Nephron progenitor cell (in vitro differentiated cells): Measurements from ENCODE around the gene GAA.

Experiments used
- DNase-seq: peaks from one replicate; pipeline ENCODE4 v3.0.0; 2021
- H3K27ac Mint-ChIP-seq: 2 replicates; pipeline ENCODE4 v1.8.0; 2021; ENCODE audit warnings: mild to moderate bottlenecking, moderate library complexity, mixed read lengths
- H3K27me3 Mint-ChIP-seq: 2 replicates; pipeline ENCODE4 v1.8.0; 2021; ENCODE audit warnings: mild to moderate bottlenecking, low read depth, mixed read lengths; ENCODE audit not compliant: poor library complexity
- H3K36me3 Mint-ChIP-seq: 2 replicates; pipeline ENCODE4 v1.8.0; 2021; ENCODE audit warnings: low read depth, mixed read lengths
- H3K4me1 Mint-ChIP-seq: 2 replicates; pipeline ENCODE4 v1.8.0; 2021; ENCODE audit warnings: mixed read lengths
- H3K4me3 Mint-ChIP-seq: 2 replicates; pipeline ENCODE4 v1.8.0; 2021; ENCODE audit warnings: mild to moderate bottlenecking, moderate library complexity, mixed read lengths
- H3K9me3 Mint-ChIP-seq: 2 replicates; pipeline ENCODE4 v1.8.0; 2021; ENCODE audit warnings: mild to moderate bottlenecking, moderate library complexity, mixed read lengths
- CTCF ChIP-seq: fragments of 200-600 bp; sonication (generic); IDR thresholded peaks from 2 replicates; pipeline ENCODE4 v1.5.0; 2021; ENCODE audit warnings: antibody characterized with exemption

GAA gene

GRCh38 chr17:80099291-80100034, 1.9 kb upstream of the GAA start:
- Mint-ChIP-seq H3K4me1 (peaks cover 79% of the 10 kb centered on the region), H3K36me3 (no peaks in the 10 kb centered on the region), H3K9me3 (no peaks in the 10 kb centered on the region), H3K27me3 (peaks cover 15% of the 10 kb centered on the region), H3K27ac (peak overlapping the region; percentile 36), H3K4me3 (peak overlapping the region; percentile 50)
- TF ChIP-seq CTCF = no peak
- no peak for DNase-seq

- no peak for TF ChIP-seq CTCF
- Mint-ChIP-seq H3K9me3 (no peaks in the 10 kb centered on the region), H3K27me3 (peaks cover 15% of the 10 kb centered on the region), H3K4me1 (peaks cover 79% of the 10 kb centered on the region), H3K27ac (no peak overlapping the region), H3K4me3 (peak overlapping the region; percentile 87), H3K36me3 (no peaks in the 10 kb centered on the region)
- DNase-seq = no peak
Measured at GRCh38 chr17:80100035-80100323, 1.4 kb upstream of the GAA start.

GRCh38 chr17:80101946-80102663, 724 bp downstream of the GAA start:
- peak overlapping the region; percentile 28 for H3K27ac Mint-ChIP-seq
- DNase-seq = peak; percentile 35
- H3K9me3 Mint-ChIP-seq = no peaks in the 10 kb centered on the region
- peaks cover 15% of the 10 kb centered on the region for H3K27me3 Mint-ChIP-seq
- TF ChIP-seq CTCF = no peak
- no peaks in the 10 kb centered on the region for H3K36me3 Mint-ChIP-seq
- H3K4me1 Mint-ChIP-seq = peaks cover 74% of the 10 kb centered on the region
- H3K4me3 Mint-ChIP-seq = peak overlapping the region; percentile 91

- H3K4me1 Mint-ChIP-seq = peaks cover 67% of the 10 kb centered on the region
- TF ChIP-seq CTCF = no peak
- H3K9me3 Mint-ChIP-seq = no peaks in the 10 kb centered on the region
- peak overlapping the region; percentile 91 for H3K4me3 Mint-ChIP-seq
- H3K27me3 Mint-ChIP-seq = peaks cover 15% of the 10 kb centered on the region
- no peak for DNase-seq
- H3K27ac Mint-ChIP-seq = no peak overlapping the region
- no peaks in the 10 kb centered on the region for H3K36me3 Mint-ChIP-seq
Measured at GRCh38 chr17:80102664-80103448, 1.5 kb downstream of the GAA start.

- Mint-ChIP-seq H3K9me3 (no peaks in the 10 kb centered on the region), H3K4me3 (peak overlapping the region; percentile 91), H3K36me3 (no peaks in the 10 kb centered on the region), H3K27ac (peak overlapping the region; percentile 54), H3K27me3 (peaks cover 15% of the 10 kb centered on the region), H3K4me1 (peaks cover 62% of the 10 kb centered on the region)
- no peak for DNase-seq
- no peak for TF ChIP-seq CTCF
Measured at GRCh38 chr17:80103449-80104085, 2.2 kb downstream of the GAA start.
